Keratinocyte (primary cell): ENCODE results near the gene MBNL2.

Experiments used
- EZH2 ChIP-seq: IDR thresholded peaks from one replicate; pipeline ENCODE4 v1.6.1; 2012; ENCODE audit warnings: inconsistent platforms, mild to moderate bottlenecking, low read length, moderate library complexity
- TF ChIP-seq, protein P1 (sequence below), 3 experiments: IDR thresholded peaks in 1 of 3; conservative IDR thresholded peaks in 1 of 3; optimal IDR thresholded peaks in 1 of 3; 2 replicates in 2 of 3; 3 replicates in 1 of 3; pipeline versions ENCODE3 to v1.5.1; 2011; ENCODE audit warnings: low read length in 3 of 3, mild to moderate bottlenecking in 3 of 3, moderate library complexity in 2 of 3, control low read depth in 1 of 3, inconsistent platforms in 1 of 3; ENCODE audit not compliant: insufficient read depth in 2 of 3; ENCODE audit errors: extremely low read depth in 1 of 3

GRCh38 chr13:97279913-97280312, 57.8 kb downstream of the MBNL2 start:
- no peak for TF ChIP-seq EZH2
- TF ChIP-seq, protein P1, sequence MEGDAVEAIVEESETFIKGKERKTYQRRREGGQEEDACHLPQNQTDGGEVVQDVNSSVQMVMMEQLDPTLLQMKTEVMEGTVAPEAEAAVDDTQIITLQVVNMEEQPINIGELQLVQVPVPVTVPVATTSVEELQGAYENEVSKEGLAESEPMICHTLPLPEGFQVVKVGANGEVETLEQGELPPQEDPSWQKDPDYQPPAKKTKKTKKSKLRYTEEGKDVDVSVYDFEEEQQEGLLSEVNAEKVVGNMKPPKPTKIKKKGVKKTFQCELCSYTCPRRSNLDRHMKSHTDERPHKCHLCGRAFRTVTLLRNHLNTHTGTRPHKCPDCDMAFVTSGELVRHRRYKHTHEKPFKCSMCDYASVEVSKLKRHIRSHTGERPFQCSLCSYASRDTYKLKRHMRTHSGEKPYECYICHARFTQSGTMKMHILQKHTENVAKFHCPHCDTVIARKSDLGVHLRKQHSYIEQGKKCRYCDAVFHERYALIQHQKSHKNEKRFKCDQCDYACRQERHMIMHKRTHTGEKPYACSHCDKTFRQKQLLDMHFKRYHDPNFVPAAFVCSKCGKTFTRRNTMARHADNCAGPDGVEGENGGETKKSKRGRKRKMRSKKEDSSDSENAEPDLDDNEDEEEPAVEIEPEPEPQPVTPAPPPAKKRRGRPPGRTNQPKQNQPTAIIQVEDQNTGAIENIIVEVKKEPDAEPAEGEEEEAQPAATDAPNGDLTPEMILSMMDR (optimal IDR thresholded peaks at IDR 0.05 in 1 of 3, IDR thresholded peaks at IDR 0.05 in 1 of 3, conservative IDR thresholded peaks at IDR 0.05 in 1 of 3; ENCODE audit: extremely low read depth in 1 of 3, insufficient read depth in 2 of 3, low read length in 3 of 3): no peak
